Fibroblast of skin of scalp (primary cell): Measurements from ENCODE around the gene MITF.
A peak's percentile ranks its signal among the peaks of the same experiment; 100 is the strongest.

Source experiments
- DNase-seq: peaks from one replicate; pipeline ENCODE4 v3.0.0-alpha.2; 2013

The MITF gene

GRCh38 chr3:69755795-69756194, 16.5 kb downstream of the MITF start:
- no peak for DNase-seq

GRCh38 chr3:69761896-69762767, 22.9 kb downstream of the MITF start:
- DNase-seq: peak; percentile 90

GRCh38 chr3:69762768-69763229, 23.5 kb downstream of the MITF start:
- no peak for DNase-seq

- DNase-seq: no peak
Observed at GRCh38 chr3:69763458-69763857, 24.2 kb downstream of the MITF start.

- DNase-seq: no peak
Observed at GRCh38 chr3:69764121-69764741, 25.0 kb downstream of the MITF start.

GRCh38 chr3:69764861-69765260, 25.6 kb downstream of the MITF start:
- DNase-seq: no peak

GRCh38 chr3:69766638-69767037, 27.4 kb downstream of the MITF start:
- no peak for DNase-seq

GRCh38 chr3:69767571-69767970, 28.3 kb downstream of the MITF start:
- DNase-seq: no peak

GRCh38 chr3:69768438-69768837, 29.2 kb downstream of the MITF start:
- no peak for DNase-seq

GRCh38 chr3:69770219-69770618, 31.0 kb downstream of the MITF start:
- peak; percentile 29 for DNase-seq

- no peak for DNase-seq
Observed at GRCh38 chr3:69770976-69771634, 31.8 kb downstream of the MITF start.

- DNase-seq: no peak
Observed at GRCh38 chr3:69772152-69772867, 33.0 kb downstream of the MITF start.

- no peak for DNase-seq
Observed at GRCh38 chr3:69774029-69774428, 34.8 kb downstream of the MITF start.

GRCh38 chr3:69775751-69776150, 36.5 kb downstream of the MITF start:
- DNase-seq: no peak

GRCh38 chr3:69776289-69776688, 37.0 kb downstream of the MITF start:
- DNase-seq: no peak

- DNase-seq: no peak
Observed at GRCh38 chr3:69776920-69777581, 37.8 kb downstream of the MITF start.

- no peak for DNase-seq
Observed at GRCh38 chr3:69777582-69777967, 38.3 kb downstream of the MITF start.

- no peak for DNase-seq
Observed at GRCh38 chr3:69781593-69781992, 42.3 kb downstream of the MITF start.

- DNase-seq: peak; percentile 77
Observed at GRCh38 chr3:69784954-69785514, 45.8 kb downstream of the MITF start.

- no peak for DNase-seq
Observed at GRCh38 chr3:69785769-69786320, 46.6 kb downstream of the MITF start.

- DNase-seq: no peak
Observed at GRCh38 chr3:69786854-69787253, 47.6 kb downstream of the MITF start.
